SIG-M5 (cell line): Measurements from ENCODE around the gene PDE4B.
"Not testable (repeated sequence)": the region's sequence is repeated elsewhere in the genome, so short reads cannot be mapped to it uniquely, and the experiment has no call there.

ENCODE experiments used
- DNase-seq: peaks from one replicate; lab custom pipeline; 2025; lab: John Stamatoyannopoulos, UW

The PDE4B gene

GRCh38 chr1:66393586-66394287, 601.0 kb downstream of the PDE4B start:
- peak; percentile 77 for DNase-seq

GRCh38 chr1:66394603-66395002, 601.9 kb downstream of the PDE4B start:
- DNase-seq, result no peak

- DNase-seq, result peak; percentile 22
Measured at GRCh38 chr1:66395202-66396061, 602.7 kb downstream of the PDE4B start.

GRCh38 chr1:66396212-66396890, 603.7 kb downstream of the PDE4B start:
- peak; percentile 14 for DNase-seq

GRCh38 chr1:66397192-66397591, 604.5 kb downstream of the PDE4B start:
- DNase-seq, result no peak

GRCh38 chr1:66399888-66400529, 607.3 kb downstream of the PDE4B start:
- no peak for DNase-seq

- no peak for DNase-seq
Measured at GRCh38 chr1:66400660-66401059, 608.0 kb downstream of the PDE4B start.

- no peak for DNase-seq
Measured at GRCh38 chr1:66401244-66401643, 608.5 kb downstream of the PDE4B start.

- DNase-seq, result no peak
Measured at GRCh38 chr1:66402194-66402593, 609.5 kb downstream of the PDE4B start.

GRCh38 chr1:66403007-66403731, 610.5 kb downstream of the PDE4B start:
- no peak for DNase-seq

GRCh38 chr1:66405061-66405460, 612.4 kb downstream of the PDE4B start:
- no peak for DNase-seq

- DNase-seq, result not testable (repeated sequence)
Measured at GRCh38 chr1:66411449-66411848, 618.8 kb downstream of the PDE4B start.

GRCh38 chr1:66412704-66413103, 620.0 kb downstream of the PDE4B start:
- DNase-seq, result no peak

GRCh38 chr1:66413136-66413837, 620.6 kb downstream of the PDE4B start:
- DNase-seq, result no peak

GRCh38 chr1:66413838-66414175, 621.1 kb downstream of the PDE4B start:
- DNase-seq, result no peak

- no peak for DNase-seq
Measured at GRCh38 chr1:66415281-66415680, 622.6 kb downstream of the PDE4B start.

- DNase-seq, result peak; percentile 60
Measured at GRCh38 chr1:66415866-66416265, 623.2 kb downstream of the PDE4B start.

- no peak for DNase-seq
Measured at GRCh38 chr1:66416295-66416694, 623.6 kb downstream of the PDE4B start.

- DNase-seq, result no peak
Measured at GRCh38 chr1:66418021-66418420, 625.3 kb downstream of the PDE4B start.

- DNase-seq, result not testable (repeated sequence)
Measured at GRCh38 chr1:66420171-66420570, 627.5 kb downstream of the PDE4B start.

- not testable (repeated sequence) for DNase-seq
Measured at GRCh38 chr1:66420906-66421305, 628.2 kb downstream of the PDE4B start.
